B cell (primary cell): ENCODE data around the gene EGFR.

Source experiments
- EZH2 ChIP-seq: IDR thresholded peaks from 2 replicates; pipeline ENCODE4 v1.6.1; 2012; ENCODE audit warnings: borderline replicate concordance, low read depth, mild to moderate bottlenecking, moderate library complexity, low read length; ENCODE audit not compliant: insufficient read depth, poor library complexity, severe bottlenecking
- TF ChIP-seq, protein P1 (sequence below): fragments of 200-600 bp; IDR thresholded peaks from one replicate; pipeline ENCODE4 v1.8.0; 2022; ENCODE audit warnings: antibody characterized with exemption, mild to moderate bottlenecking

- TF ChIP-seq, protein P1, sequence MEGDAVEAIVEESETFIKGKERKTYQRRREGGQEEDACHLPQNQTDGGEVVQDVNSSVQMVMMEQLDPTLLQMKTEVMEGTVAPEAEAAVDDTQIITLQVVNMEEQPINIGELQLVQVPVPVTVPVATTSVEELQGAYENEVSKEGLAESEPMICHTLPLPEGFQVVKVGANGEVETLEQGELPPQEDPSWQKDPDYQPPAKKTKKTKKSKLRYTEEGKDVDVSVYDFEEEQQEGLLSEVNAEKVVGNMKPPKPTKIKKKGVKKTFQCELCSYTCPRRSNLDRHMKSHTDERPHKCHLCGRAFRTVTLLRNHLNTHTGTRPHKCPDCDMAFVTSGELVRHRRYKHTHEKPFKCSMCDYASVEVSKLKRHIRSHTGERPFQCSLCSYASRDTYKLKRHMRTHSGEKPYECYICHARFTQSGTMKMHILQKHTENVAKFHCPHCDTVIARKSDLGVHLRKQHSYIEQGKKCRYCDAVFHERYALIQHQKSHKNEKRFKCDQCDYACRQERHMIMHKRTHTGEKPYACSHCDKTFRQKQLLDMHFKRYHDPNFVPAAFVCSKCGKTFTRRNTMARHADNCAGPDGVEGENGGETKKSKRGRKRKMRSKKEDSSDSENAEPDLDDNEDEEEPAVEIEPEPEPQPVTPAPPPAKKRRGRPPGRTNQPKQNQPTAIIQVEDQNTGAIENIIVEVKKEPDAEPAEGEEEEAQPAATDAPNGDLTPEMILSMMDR, result no peak
- TF ChIP-seq EZH2, result no peak
These were observed 228.6 kb downstream of the EGFR start for GRCh38 chr7:55247428-55247827.
